Ectodermal cell (in vitro differentiated cells): Measurements from ENCODE around the gene IL11.
A peak's percentile ranks its signal among the peaks of the same experiment; 100 is the strongest.

ENCODE experiments used
- H3K27ac ChIP-seq: 2 replicates; pipeline ENCODE4 v1.7.0; 2013; ENCODE audit warnings: mild to moderate bottlenecking, low read depth, low read length; ENCODE audit not compliant: insufficient read depth, poor library complexity, severe bottlenecking
- H3K27me3 ChIP-seq: 2 replicates; pipeline ENCODE4 v1.7.0; 2013; ENCODE audit warnings: mild to moderate bottlenecking, low read length; ENCODE audit not compliant: insufficient read depth, control insufficient read depth, poor library complexity, severe bottlenecking
- H3K36me3 ChIP-seq: one replicate; pipeline ENCODE4 v1.7.0; 2013; ENCODE audit warnings: low read length; ENCODE audit not compliant: control insufficient read depth, insufficient read depth
- H3K4me1 ChIP-seq: one replicate; pipeline ENCODE4 v1.7.0; 2013; ENCODE audit warnings: low read length; ENCODE audit not compliant: control insufficient read depth, insufficient read depth
- H3K4me3 ChIP-seq: 2 replicates; pipeline ENCODE4 v1.7.0; 2013; ENCODE audit warnings: low read depth, low read length, control low read depth; ENCODE audit not compliant: insufficient read depth
- H3K9me3 ChIP-seq: 2 replicates; pipeline ENCODE4 v1.7.0; 2013; ENCODE audit warnings: mild to moderate bottlenecking, low read length, moderate library complexity; ENCODE audit not compliant: control insufficient read depth
- WGBS, 2 experiments: methylation state at CpG; one replicate each; pipeline ENCODE4 v1.1.7; 2013; ENCODE audit warnings: missing lambda C conversion rate in 2 of 2; 5-methylcytosine and 5-hydroxymethylcytosine counted together

IL11 gene

DNA sequence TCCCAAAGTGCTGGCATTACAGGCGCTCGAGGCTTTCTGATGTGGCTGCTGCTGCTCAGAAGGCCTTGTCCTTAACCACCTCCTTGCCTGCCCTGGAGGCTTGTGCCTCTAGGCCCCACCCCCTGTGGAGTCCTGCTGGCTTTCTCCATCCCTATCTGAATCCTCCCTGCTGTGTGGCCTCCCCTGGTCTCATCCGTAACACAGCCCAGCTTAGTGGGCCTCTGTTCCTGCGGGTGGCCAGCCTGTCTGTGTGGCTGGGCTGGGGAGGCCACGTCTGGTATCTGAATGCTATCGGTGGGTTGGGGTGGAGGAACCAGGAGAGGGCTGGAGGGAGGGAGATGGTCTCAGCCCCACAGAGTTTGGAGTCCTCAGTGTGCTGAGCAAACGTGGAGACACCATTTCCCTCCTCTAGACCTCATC, 20.2 kb upstream of the IL11 start:
- no peak overlapping the region for H3K27ac ChIP-seq
- H3K36me3 ChIP-seq: peaks cover 32% of the 10 kb centered on the region
- no peak overlapping the region for H3K4me3 ChIP-seq
- whole genome bisulfite sequencing, 2 experiments: 65 to 69% methylated on average over 7 of the region's 7 CpGs
- H3K4me1 ChIP-seq: peaks cover 46% of the 10 kb centered on the region
- H3K9me3 ChIP-seq: no peaks in the 10 kb centered on the region
- H3K27me3 ChIP-seq: no peaks in the 10 kb centered on the region

DNA sequence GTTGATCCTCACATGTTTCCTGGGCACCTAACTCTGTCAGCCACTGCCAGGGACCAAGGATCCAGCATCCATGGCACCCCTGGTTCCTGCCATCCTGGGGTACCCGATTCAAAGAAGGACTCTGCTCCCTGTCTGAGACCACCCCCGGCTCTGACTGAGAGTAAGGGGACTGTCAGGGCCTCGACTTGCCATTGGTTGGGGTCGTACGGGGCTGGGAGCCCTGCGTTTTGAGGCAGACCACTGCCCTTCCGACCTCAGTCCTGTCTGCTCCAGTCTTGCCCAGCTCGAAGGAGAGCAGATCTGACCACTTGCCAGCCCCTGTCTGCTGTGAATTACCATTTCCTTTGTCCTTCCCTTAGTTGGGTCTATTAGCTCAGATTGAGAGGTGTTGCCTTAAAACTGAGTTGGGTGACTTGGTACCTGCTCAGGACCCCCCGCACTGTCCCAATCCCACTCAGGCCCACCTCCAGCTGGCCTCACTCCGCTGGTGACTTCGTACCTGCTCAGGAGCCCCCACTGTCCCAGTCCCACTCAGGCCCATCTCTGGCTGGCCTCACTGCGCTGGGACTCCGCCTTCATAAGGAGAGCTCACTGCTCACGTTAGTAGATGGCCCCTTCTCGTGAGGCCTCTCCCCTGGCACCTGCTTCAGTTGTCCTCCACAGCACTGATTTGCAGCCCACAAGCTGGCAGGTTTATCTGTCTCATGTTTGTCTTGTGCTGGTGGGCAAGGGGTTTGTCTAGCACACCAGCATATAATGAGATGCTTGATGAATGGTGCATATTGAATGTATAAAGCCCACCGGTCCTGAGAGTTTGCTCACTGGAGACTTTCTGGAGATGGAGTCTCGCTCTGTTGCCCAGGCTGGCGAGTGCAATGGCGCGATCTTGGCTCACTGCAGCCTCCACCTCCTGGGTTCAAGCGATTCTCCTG, 19.4 kb upstream of the IL11 start:
- peaks cover 32% of the 10 kb centered on the region for H3K36me3 ChIP-seq
- H3K4me3 ChIP-seq: no peak overlapping the region
- H3K9me3 ChIP-seq: no peaks in the 10 kb centered on the region
- WGBS, 2 experiments: 82 to 85% methylated on average over 21 of the region's 21 CpGs
- H3K27me3 ChIP-seq: no peaks in the 10 kb centered on the region
- no peak overlapping the region for H3K27ac ChIP-seq
- H3K4me1 ChIP-seq: peaks cover 46% of the 10 kb centered on the region

DNA sequence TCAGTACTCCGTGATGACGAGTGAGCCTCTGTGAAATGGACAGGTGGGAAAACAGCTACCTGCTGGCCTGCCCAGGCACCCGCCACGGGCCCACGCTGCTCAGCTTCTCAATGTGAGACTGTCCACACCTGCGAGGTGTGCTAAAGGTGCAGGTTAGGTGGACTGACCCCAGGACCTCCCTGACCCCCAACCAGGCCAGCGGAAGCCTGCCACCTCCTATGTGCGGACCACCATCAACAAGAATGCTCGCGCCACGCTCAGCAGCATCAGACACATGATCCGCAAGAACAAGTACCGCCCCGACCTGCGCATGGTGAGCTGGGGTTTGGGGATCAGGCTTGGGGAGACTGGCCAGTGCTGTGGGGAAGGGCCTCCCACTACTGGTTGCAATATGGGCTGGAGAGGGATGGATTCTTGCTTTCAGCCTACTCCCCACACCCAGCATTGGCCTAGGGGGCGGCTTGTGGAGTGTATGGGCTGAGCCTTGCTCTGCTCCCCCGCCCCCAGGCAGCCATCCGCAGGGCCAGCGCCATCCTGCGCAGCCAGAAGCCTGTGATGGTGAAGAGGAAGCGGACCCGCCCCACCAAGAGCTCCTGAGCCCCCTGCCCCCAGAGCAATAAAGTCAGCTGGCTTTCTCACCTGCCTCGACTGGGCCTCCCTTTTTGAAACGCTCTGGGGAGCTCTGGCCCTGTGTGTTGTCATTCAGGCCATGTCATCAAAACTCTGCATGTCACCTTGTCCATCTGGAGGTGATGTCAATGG, 17.7 kb upstream of the IL11 start:
- no peak overlapping the region for H3K27ac ChIP-seq
- peaks cover 5% of the 10 kb centered on the region for H3K27me3 ChIP-seq
- no peaks in the 10 kb centered on the region for H3K9me3 ChIP-seq
- H3K36me3 ChIP-seq: peaks cover 32% of the 10 kb centered on the region
- peaks cover 43% of the 10 kb centered on the region for H3K4me1 ChIP-seq
- 93 to 94% methylated on average over 24 of the region's 24 CpGs for WGBS, 2 experiments
- H3K4me3 ChIP-seq: no peak overlapping the region

DNA sequence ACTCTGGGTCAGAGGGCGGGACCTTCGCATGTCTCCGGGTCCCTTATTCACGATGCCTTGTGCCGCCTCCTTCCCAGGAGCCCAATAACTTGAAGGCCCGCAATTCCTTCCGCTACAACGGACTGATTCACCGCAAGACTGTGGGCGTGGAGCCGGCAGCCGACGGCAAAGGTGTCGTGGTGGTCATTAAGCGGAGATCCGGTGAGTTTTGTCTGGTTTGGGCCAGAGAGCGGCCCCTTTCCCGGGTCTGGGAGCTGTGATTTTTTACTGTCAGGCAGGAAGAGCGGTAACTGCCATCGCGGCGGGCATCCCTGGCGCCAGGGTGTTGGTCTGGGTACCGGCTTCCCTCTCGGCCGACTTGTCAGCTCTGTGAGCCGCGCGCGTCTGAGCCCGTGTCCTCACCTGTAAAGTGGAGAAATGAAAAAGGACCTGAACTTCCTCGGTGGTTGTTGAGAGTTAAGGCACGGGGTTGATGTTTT, 16.3 kb upstream of the IL11 start:
- WGBS, 2 experiments: 9% methylated on average over 33 of the region's 33 CpGs
- H3K27ac ChIP-seq: no peak overlapping the region
- peaks cover 32% of the 10 kb centered on the region for H3K4me1 ChIP-seq
- peaks cover 32% of the 10 kb centered on the region for H3K36me3 ChIP-seq
- peak overlapping the region; percentile 83 for H3K4me3 ChIP-seq
- peaks cover 12% of the 10 kb centered on the region for H3K27me3 ChIP-seq
- no peaks in the 10 kb centered on the region for H3K9me3 ChIP-seq

DNA sequence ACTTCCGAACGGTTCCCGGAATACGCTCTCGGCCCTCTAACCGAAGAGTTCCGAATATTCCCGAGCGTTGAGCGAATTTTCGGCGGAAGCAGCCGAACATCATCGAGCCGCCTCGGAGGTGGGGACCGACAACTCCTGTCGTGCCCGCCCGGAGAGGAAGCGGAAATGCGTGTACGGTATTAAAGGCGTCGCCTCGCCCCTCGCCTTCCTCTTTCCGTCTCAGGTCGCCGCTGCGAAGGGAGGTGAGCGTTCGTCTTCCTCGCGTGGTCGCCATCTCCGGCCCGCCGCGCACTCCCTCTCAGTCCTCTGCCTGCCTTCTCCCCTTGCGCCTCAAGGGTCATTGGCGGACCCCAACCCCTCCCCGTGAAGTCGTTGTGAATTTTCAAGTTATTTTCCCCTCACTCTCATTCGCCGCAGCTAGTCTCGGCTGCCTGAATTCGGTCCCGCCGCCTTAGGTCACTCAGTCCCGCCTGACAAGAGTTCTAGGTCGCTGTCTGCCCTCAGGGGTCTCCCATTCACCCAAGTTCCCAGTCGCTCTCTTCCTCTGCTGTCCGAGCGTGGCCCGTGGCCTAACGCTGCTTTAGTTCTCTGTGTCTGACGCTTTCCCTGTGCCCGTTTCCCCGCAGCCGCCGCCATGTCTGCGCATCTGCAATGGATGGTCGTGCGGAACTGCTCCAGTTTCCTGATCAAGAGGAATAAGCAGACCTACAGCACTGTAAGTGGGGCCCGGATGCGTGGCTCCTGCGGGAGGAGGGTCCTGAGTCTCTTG, 15.6 kb upstream of the IL11 start, which contains the start of gene RPL28:
Gene RPL28, plus strand, starts transcription at position 209 of the 769 bp plus-strand sequence. Its CDS starts 426 bp downstream, at position 635.
- peaks cover 12% of the 10 kb centered on the region for H3K27me3 ChIP-seq
- peaks cover 32% of the 10 kb centered on the region for H3K4me1 ChIP-seq
- 0% methylated on average over 68 of the region's 68 CpGs for WGBS, 2 experiments
- peak within 1 kb of the TSS; percentile 68 for H3K27ac ChIP-seq
- H3K9me3 ChIP-seq: no peaks in the 10 kb centered on the region
- H3K4me3 ChIP-seq: peak within 1 kb of the TSS; percentile 83
- H3K36me3 ChIP-seq: peaks cover 32% of the 10 kb centered on the region

DNA sequence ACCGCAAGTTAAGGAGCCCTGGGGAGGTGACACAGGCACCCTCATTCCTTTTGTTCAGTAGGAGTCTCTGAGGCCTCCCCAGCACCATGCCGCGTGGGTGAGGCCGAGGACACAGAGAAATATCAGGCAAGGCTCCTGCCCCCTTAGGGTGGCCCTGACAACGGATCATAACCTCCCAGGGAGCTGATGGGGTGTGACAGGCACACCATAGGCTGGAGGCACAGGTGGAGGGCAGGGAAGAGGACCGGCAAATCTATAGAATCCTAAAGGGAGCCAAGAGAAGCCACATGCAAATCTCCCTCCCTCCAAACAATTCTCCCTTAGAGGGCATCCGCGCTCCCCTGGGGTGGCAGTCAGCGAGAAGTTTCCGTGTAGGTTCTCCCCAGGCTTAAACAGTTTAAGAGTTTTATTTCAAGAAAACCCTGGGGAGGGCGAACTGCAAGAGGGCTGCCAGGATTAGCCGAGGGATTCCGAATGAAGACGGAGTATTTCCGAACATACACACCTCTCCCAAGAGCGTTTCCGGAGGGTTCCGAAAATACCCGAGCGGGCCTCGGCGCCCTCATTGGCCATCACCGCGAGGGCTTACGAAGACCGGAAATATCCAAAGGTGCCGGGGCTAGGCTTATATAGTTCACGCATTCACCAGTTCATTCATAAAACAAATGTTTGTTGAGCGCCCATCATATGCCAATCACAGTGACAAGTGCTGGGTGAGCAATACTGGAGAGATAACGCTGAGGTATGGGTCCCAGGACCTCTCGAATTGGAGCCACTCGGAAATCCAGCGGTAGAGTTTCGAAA, 14.9 kb upstream of the IL11 start:
- peaks cover 12% of the 10 kb centered on the region for H3K27me3 ChIP-seq
- WGBS, 2 experiments: 8% methylated on average over 34 of the region's 34 CpGs
- no peaks in the 10 kb centered on the region for H3K9me3 ChIP-seq
- H3K27ac ChIP-seq: peak overlapping the region; percentile 68
- peaks cover 32% of the 10 kb centered on the region for H3K36me3 ChIP-seq
- peak overlapping the region; percentile 83 for H3K4me3 ChIP-seq
- H3K4me1 ChIP-seq: peaks cover 32% of the 10 kb centered on the region

DNA sequence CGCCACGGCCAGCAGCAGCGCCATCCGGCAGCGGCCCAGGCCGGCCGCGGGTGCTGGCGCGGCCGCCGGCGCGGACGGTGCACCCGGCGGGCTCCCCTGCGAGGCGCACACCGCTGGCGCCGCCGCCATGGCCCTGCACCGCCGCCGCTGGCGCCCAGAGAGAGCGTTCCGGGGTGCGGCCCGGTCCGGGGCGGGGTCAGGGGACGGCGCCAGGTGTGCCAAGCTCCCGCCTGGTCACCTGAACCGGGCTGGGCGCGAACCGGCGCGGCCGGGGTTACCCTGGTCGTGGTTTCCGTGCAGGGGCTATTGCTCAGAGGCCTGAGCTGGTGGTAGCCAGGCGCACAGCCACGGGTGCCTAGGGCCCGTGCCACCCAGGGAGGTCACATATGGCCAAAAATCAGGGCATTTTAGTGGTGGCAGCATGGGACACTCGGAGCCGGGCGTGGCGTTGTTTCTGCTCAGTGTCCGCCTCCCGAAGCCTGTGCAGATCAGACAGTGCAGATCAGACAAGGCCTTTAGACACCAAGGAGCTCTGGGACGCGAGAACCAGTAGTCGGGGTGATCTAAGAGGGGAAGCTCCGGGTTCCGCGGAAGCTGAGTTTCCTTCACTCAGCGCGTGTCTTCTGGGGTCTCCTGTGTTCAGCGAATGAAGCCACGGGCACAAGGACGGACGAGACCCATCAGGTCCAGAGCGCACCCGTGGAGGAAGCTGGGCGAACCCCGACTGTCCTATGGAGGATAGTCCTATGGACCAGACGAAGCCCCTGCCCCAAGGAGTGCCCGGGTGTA, 14.1 kb upstream of the IL11 start, which contains the start of gene TMEM238:
Gene TMEM238, minus strand, starts transcription at position 162 of the 789 bp plus-strand sequence. Its CDS starts 33 bp downstream, at position 129.
- Histone ChIP-seq H3K36me3 (peaks cover 25% of the 10 kb centered on the region), H3K27ac (peak within 1 kb of the TSS; percentile 31), H3K9me3 (no peaks in the 10 kb centered on the region), H3K27me3 (peaks cover 15% of the 10 kb centered on the region), H3K4me3 (peak within 1 kb of the TSS; percentile 83), H3K4me1 (peaks cover 24% of the 10 kb centered on the region)
- WGBS, 2 experiments: 35 to 38% methylated on average over 72 of the region's 72 CpGs

DNA sequence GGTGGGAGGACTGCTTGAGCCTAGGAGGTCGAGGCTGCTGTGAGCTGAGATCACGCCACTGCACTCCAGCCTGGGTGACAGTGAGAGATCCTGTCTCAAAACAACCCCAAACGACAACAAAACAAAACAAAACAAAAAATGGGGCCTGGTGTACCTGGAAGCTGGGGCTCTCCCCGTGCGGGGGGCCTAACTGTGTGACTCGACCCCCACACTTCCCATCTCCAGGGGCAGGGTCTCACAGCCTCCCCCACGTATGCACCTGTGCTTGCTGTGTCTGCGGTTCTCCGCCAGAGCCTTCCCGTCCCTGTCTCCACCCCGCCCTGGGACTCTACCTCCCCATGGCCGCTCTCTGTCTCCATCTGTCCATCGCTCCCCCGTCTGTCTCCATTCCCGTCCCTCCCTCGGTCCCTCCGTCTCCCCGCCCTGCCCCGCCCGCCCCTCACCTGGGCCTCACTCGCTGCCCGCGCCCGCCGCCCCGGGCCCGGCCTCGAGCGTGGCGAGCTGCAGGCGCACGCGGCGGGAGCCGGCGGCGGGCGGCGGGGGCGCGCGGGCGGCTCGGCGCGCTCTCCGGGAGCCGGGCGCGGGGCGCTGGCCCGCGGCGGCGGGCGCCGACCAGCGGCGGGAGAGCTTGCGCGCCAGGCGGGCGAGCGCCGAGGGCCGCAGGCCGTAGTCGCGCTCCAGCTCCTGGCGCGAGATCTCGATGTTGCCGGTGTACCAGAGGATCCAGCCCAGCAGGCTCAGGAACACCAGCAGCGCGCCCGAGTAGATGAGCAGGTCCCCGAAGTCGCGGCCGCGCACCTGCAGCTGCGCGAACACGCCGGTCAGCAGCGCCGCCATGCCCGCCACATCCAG, 13.2 kb upstream of the IL11 start:
- Histone ChIP-seq H3K4me3 (peak overlapping the region; percentile 43), H3K27ac (no peak overlapping the region), H3K9me3 (no peaks in the 10 kb centered on the region), H3K36me3 (peaks cover 17% of the 10 kb centered on the region), H3K4me1 (peaks cover 26% of the 10 kb centered on the region), H3K27me3 (peaks cover 22% of the 10 kb centered on the region)
- 5% methylated on average over 88 of the region's 88 CpGs for WGBS, 2 experiments
